K562 (cell line): ENCODE measurements around the gene STK11. TPM values are rescaled to one million over a fixed set of nuclear protein-coding genes. Genes with fewer than 3 reads are reported as not detected.
A peak's percentile ranks its signal among the peaks of the same experiment; 100 is the strongest.

Experiments used
- BHLHE40 ChIP-seq: IDR thresholded peaks from 2 replicates; pipeline ENCODE4 v1.6.1; 2011; ENCODE audit warnings: low read length, improper control_type of control experiment
- E2F6 ChIP-seq, 2 experiments: IDR thresholded peaks; 2 replicates each; pipeline ENCODE4 v1.6.1; 2011; ENCODE audit warnings: borderline replicate concordance in 1 of 2, control low read depth in 1 of 2, low read depth in 1 of 2, low read length in 1 of 2, mild to moderate bottlenecking in 1 of 2, mixed read lengths in 1 of 2, moderate library complexity in 1 of 2; ENCODE audit not compliant: insufficient read depth in 1 of 2, insufficient read length in 1 of 2, poor library complexity in 1 of 2, severe bottlenecking in 1 of 2; ENCODE audit errors: extremely low read depth in 1 of 2
- GTF2A2 ChIP-seq: IDR thresholded peaks from 2 replicates; pipeline ENCODE4 v1.6.1; 2016; ENCODE audit warnings: mild to moderate bottlenecking, missing genetic modification characterization, missing compliant biosample characterization
- JUND ChIP-seq, 2 experiments: IDR thresholded peaks; 2 replicates in 1 of 2; 3 replicates in 1 of 2; pipeline ENCODE4 v1.6.1; 2011; ENCODE audit warnings: borderline replicate concordance in 2 of 2, low read depth in 2 of 2, low read length in 2 of 2, improper control_type of control experiment in 1 of 2, missing biosample characterization in 1 of 2, missing genetic modification characterization in 1 of 2, missing genetic modification reagents in 1 of 2
- KLF16 ChIP-seq: IDR thresholded peaks from 2 replicates; pipeline ENCODE4 v1.6.1; 2016; ENCODE audit warnings: antibody characterized with exemption
- NCOA4 ChIP-seq: fragments of 450-650 bp; IDR thresholded peaks from 2 replicates; pipeline ENCODE4 v1.6.1; 2018; ENCODE audit warnings: mild to moderate bottlenecking; ENCODE audit not compliant: partially characterized antibody
- NFIC ChIP-seq: fragments of 450-650 bp; IDR thresholded peaks from 2 replicates; pipeline ENCODE4 v1.6.1; 2017; ENCODE audit warnings: mild to moderate bottlenecking, inconsistent platforms
- PURB ChIP-seq: sonication (generic); formaldehyde crosslinking; IDR thresholded peaks from 2 replicates; pipeline ENCODE4 v1.9.0; 2021; ENCODE audit warnings: low read depth, mild to moderate bottlenecking, missing genetic modification reagents
- RAD51 ChIP-seq: fragments of 450-650 bp; IDR thresholded peaks from 2 replicates; pipeline ENCODE4 v1.7.1; 2016; ENCODE audit warnings: low read depth, mild to moderate bottlenecking, borderline replicate concordance
- RBM22 ChIP-seq: fragments of 200-400 bp; formaldehyde crosslinking; IDR thresholded peaks from 2 replicates; pipeline ENCODE4 v1.6.1; 2018; ENCODE audit warnings: low read length, low read depth; ENCODE audit not compliant: poor library complexity, severe bottlenecking
- U2AF2 ChIP-seq: fragments of 200-400 bp; formaldehyde crosslinking; optimal IDR thresholded peaks from 2 replicates; pipeline ENCODE3; 2017; ENCODE audit warnings: low read depth, mild to moderate bottlenecking, low read length
- UBTF ChIP-seq, 2 experiments: IDR thresholded peaks; 2 replicates each; pipeline ENCODE4 v1.6.1; 2012; ENCODE audit warnings: improper control_type of control experiment in 2 of 2, low read depth in 2 of 2, low read length in 2 of 2, borderline replicate concordance in 1 of 2
- ZBTB7A ChIP-seq: IDR thresholded peaks from 2 replicates; pipeline ENCODE4 v1.6.1; 2011; ENCODE audit warnings: low read depth, mild to moderate bottlenecking, low read length, moderate library complexity, borderline replicate concordance; ENCODE audit not compliant: control insufficient read depth
- ZNF354B ChIP-seq: fragments of 250-450 bp; sonication (Bioruptor Pico); IDR thresholded peaks from 2 replicates; pipeline ENCODE4 v1.4.0; 2020
- polyA plus RNA-seq, 8 experiments: library from polyadenylated mRNA; depleted of rRNA in 4 of 8; stranded (reverse) in 5 of 8; unstranded in 3 of 8; fragments of >200 nt; fragmentation: Nextera tagmentation in 2 of 8; fragmentation: Illumina TruSeq in 1 of 8; extraction: Ambion mirVana in 2 of 8; extraction: Trizol in 1 of 8; gene quantifications; 2 replicates each; pipeline versions ENCODE4 v1.2.1 to v1.2.3, GENCODE V29; 2011 to 2014; ENCODE audit warnings: inconsistent platforms in 1 of 8, missing spikeins in 1 of 8
- total RNA-seq, 7 experiments: library from RNA; depleted of rRNA in 6 of 7; stranded (reverse); fragments of >200 nt in 6 of 7; fragmentation: Illumina TruSeq in 2 of 7; extraction: Trizol in 2 of 7; gene quantifications; 2 replicates each; pipeline versions ENCODE4 v1.2.1 to v1.2.3, GENCODE V29; 2011 to 2021; ENCODE audit warnings: low replicate concordance in 1 of 7
- TF ChIP-seq, protein P1 (sequence below): fragments of 250-450 bp; sonication (Bioruptor Pico); IDR thresholded peaks from 2 replicates; pipeline ENCODE4 v1.8.0; 2022; ENCODE audit warnings: moderate library complexity, mild to moderate bottlenecking, inconsistent platforms

STK11 gene
- total and polyA plus RNA-seq, 9 of the 15 experiments (the other 6 are each of a cell fraction or from before 2014, with no cell fraction given): 0.15 to 96.5 (median 31.7) TPM

- TF ChIP-seq RBM22 (no peak), PURB (CRISPR knock-in tag) (no peak), JUND (IDR thresholded peaks at IDR 0.05; ENCODE audit: borderline replicate concordance, low read depth, low read length) (no peak), JUND (tag; IDR thresholded peaks at IDR 0.05; ENCODE audit: borderline replicate concordance, low read depth, low read length) (no peak), E2F6 (IDR thresholded peaks at IDR 0.05; ENCODE audit: borderline replicate concordance in 1 of 2, extremely low read depth in 1 of 2, insufficient read depth in 1 of 2, insufficient read length in 1 of 2, low read depth in 1 of 2, low read length in 1 of 2, poor library complexity in 1 of 2, severe bottlenecking in 1 of 2) (peak in 1 of 2 experiments; percentile 50), RAD51 (no peak), ZBTB7A (peak; percentile 54; the same call in 1 of the 2 replicates), UBTF (IDR thresholded peaks at IDR 0.05; ENCODE audit: borderline replicate concordance in 1 of 2, low read depth in 2 of 2, low read length in 2 of 2) (no peak), BHLHE40 (peak; percentile 74), NCOA4 (no peak), ZNF354B (CRISPR knock-in tag) (no peak), U2AF2 (no peak), GTF2A2 (tag) (no peak), KLF16 (no peak), NFIC (no peak)
- TF ChIP-seq, protein P1, sequence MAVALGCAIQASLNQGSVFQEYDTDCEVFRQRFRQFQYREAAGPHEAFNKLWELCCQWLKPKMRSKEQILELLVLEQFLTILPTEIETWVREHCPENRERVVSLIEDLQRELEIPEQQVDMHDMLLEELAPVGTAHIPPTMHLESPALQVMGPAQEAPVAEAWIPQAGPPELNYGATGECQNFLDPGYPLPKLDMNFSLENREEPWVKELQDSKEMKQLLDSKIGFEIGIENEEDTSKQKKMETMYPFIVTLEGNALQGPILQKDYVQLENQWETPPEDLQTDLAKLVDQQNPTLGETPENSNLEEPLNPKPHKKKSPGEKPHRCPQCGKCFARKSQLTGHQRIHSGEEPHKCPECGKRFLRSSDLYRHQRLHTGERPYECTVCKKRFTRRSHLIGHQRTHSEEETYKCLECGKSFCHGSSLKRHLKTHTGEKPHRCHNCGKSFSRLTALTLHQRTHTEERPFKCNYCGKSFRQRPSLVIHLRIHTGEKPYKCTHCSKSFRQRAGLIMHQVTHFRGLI (CRISPR knock-in tag): no peak
Observed at GRCh38 chr19:1237754-1238368, 32.3 kb downstream of the STK11 start, which contains the start of gene CBARP (continued).
